ENCODE measurements around the gene C9orf85. TPM values are rescaled to one million over a fixed set of nuclear protein-coding genes. Genes with fewer than 3 reads are reported as not detected.

The C9orf85 gene
- total and polyA plus RNA-seq, 10 of the 15 experiments (the other 5 are each of a cell fraction or from before 2014, with no cell fraction given), result 9.1 to 22.6 (median 16.4) TPM

GRCh38 chr9:71937898-71938297 lies 26.5 kb downstream of the C9orf85 start:
- no peak overlapping the region for H2AFZ ChIP-seq (ENCODE audit: control insufficient read depth, low read depth, low read length)
- TF ChIP-seq SIN3A (IDR thresholded peaks at IDR 0.05; ENCODE audit: low read depth, low read length) (no peak), RELB (IDR thresholded peaks at IDR 0.05; ENCODE audit: low read depth) (no peak), IRF4 (IDR thresholded peaks at IDR 0.05; ENCODE audit: low read depth, low read length) (no peak), RCOR1 (conservative IDR thresholded peaks at IDR 0.05; ENCODE audit: low read depth, low read length) (no peak), ZNF622 (IDR thresholded peaks at IDR 0.05) (no peak), MEF2B (IDR thresholded peaks at IDR 0.05; ENCODE audit: partially characterized antibody, poor library complexity, severe bottlenecking) (no peak), PAX8 (IDR thresholded peaks at IDR 0.05) (no peak), TCF7 (IDR thresholded peaks at IDR 0.05; ENCODE audit: borderline replicate concordance) (no peak), RELA (IDR thresholded peaks at IDR 0.05; ENCODE audit: borderline replicate concordance, partially characterized antibody) (no peak), PAX5 (IDR thresholded peaks at IDR 0.05; ENCODE audit: borderline replicate concordance, low read depth, low read length) (no peak), ZBED1 (IDR thresholded peaks at IDR 0.05; ENCODE audit: borderline replicate concordance) (no peak)
- H3K4me3 ChIP-seq, result no peak overlapping the region
- ChIA-PET POLR2A (interaction anchor here (1.4 kb wide), 1 partner anchor 26 kb away, joined by 4 read pairs; the partner anchor contains the start of gene C9orf85), SMC1A (ENCODE audit: uncharacterized antibody, unreplicated experiment) (interaction anchor here (0.9 to 2.0 kb wide), 4 partner anchors 17 to 31 kb away, joined by 3 to 9 read pairs (median 6); no protein-coding TSS in a partner anchor), RAD21 (ENCODE audit: unreplicated experiment) (interaction anchor here (0.9 to 1.5 kb wide), 2 partner anchors 18 to 27 kb away, joined by 3 to 5 read pairs; partner anchors contain the start of genes ABHD17B and C9orf85), CTCF (interaction anchor here (1.3 to 1.4 kb wide), 2 partner anchors 16 to 18 kb away, joined by 3 read pairs; no protein-coding TSS in a partner anchor)
- H3K9ac ChIP-seq (ENCODE audit: control insufficient read depth, insufficient read depth, low read length), result no peak overlapping the region
- H3K36me3 ChIP-seq (ENCODE audit: control insufficient read depth in 2 of 2, insufficient read depth in 2 of 2, low read length in 1 of 2), result no peaks in the 10 kb centered on the region
- H3K79me2 ChIP-seq (ENCODE audit: control insufficient read depth, insufficient read depth, low read length), result peaks cover 2% of the 10 kb centered on the region
- intact Hi-C loops (cut with micrococcal nuclease; ENCODE audit: unreplicated experiment), result no loop called here
- ATAC-seq (no peak), FAIRE-seq (no peak), DNase-seq (ENCODE audit: low read depth, low spot score) (no peak)
- no peaks in the 10 kb centered on the region for H3K9me3 ChIP-seq (replicated peaks; ENCODE audit: control insufficient read depth, insufficient read depth, low read length)
- no peak overlapping the region for H3K27ac ChIP-seq (ENCODE audit: control insufficient read depth, insufficient read depth)
- WGBS (ENCODE audit: insufficient coverage, insufficient replicate concordance, low lambda C conversion rate, missing lambda C conversion rate), result 100% methylated on average over 1 of the region's 1 CpG
- no TSS peak for BruUV-seq (replicated peaks)
- no peak overlapping the region for H3K4me2 ChIP-seq (ENCODE audit: control insufficient read depth, insufficient read depth)
- H4K20me1 ChIP-seq (ENCODE audit: control insufficient read depth, insufficient read depth), result no peaks in the 10 kb centered on the region
- in situ Hi-C loops (cut with MboI), result no loop called here
- H3K4me1 ChIP-seq (ENCODE audit: control insufficient read depth, insufficient read depth, low read length), result no peaks in the 10 kb centered on the region
- no peaks in the 10 kb centered on the region for H3K27me3 ChIP-seq (replicated peaks in 1 of 2; ENCODE audit: control insufficient read depth in 2 of 2, insufficient read depth in 2 of 2, low read length in 1 of 2)
